Mesenchymal stem cell (in vitro differentiated cells and primary cell): Measurements from ENCODE around the gene TRIM24.

ENCODE experiments used
- DNase-seq: peaks from one replicate; pipeline ENCODE4 v3.0.0-alpha.2; 2013
- H2AFZ ChIP-seq: one replicate; pipeline ENCODE4 v1.6.1; 2013; ENCODE audit warnings: low read depth, mild to moderate bottlenecking, control low read depth, inconsistent platforms, low read length, moderate library complexity
- H2AK5ac ChIP-seq: 2 replicates; pipeline ENCODE4 v1.6.1; 2013; ENCODE audit warnings: low read length, moderate library complexity, mild to moderate bottlenecking, inconsistent platforms; ENCODE audit not compliant: severe bottlenecking
- H2BK120ac ChIP-seq: one replicate; pipeline ENCODE4 v1.6.1; 2013; ENCODE audit warnings: low read depth, mild to moderate bottlenecking, inconsistent platforms, low read length, moderate library complexity
- H2BK12ac ChIP-seq, 2 experiments: one replicate each; pipeline ENCODE4 v1.6.1; 2013; ENCODE audit warnings: inconsistent platforms in 2 of 2, low read length in 2 of 2, mild to moderate bottlenecking in 2 of 2, moderate library complexity in 2 of 2, control low read depth in 1 of 2
- H2BK15ac ChIP-seq: one replicate; pipeline ENCODE4 v1.6.1; 2013; ENCODE audit warnings: mild to moderate bottlenecking, low read depth, inconsistent platforms; ENCODE audit not compliant: poor library complexity, severe bottlenecking
- H2BK5ac ChIP-seq: 2 replicates; pipeline ENCODE4 v1.6.1; 2013; ENCODE audit warnings: low read depth, mild to moderate bottlenecking, low read length, control low read depth, inconsistent platforms; ENCODE audit not compliant: poor library complexity, severe bottlenecking
- H3K14ac ChIP-seq, 2 experiments: one replicate each; pipeline ENCODE4 v1.6.1; 2013; ENCODE audit warnings: inconsistent platforms in 2 of 2, low read length in 2 of 2, control low read depth in 1 of 2, mild to moderate bottlenecking in 1 of 2, moderate library complexity in 1 of 2
- H3K18ac ChIP-seq, 2 experiments: one replicate each; pipeline ENCODE4 v1.6.1; 2013; ENCODE audit warnings: inconsistent platforms in 2 of 2, low read length in 2 of 2, control low read depth in 1 of 2, low read depth in 1 of 2, mild to moderate bottlenecking in 1 of 2
- H3K23ac ChIP-seq, 2 experiments: one replicate each; pipeline ENCODE4 v1.6.1; 2013; ENCODE audit warnings: inconsistent platforms in 2 of 2, low read length in 2 of 2, mild to moderate bottlenecking in 2 of 2, moderate library complexity in 2 of 2, control low read depth in 1 of 2
- H3K27ac ChIP-seq: 2 replicates; pipeline ENCODE4 v1.5.1; 2013; ENCODE audit warnings: mild to moderate bottlenecking, moderate library complexity, low read length, control low read depth, inconsistent platforms; ENCODE audit not compliant: poor library complexity, severe bottlenecking
- H3K27me3 ChIP-seq, 2 experiments: 2 replicates each; pipeline versions ENCODE4 v1.6.1 to v1.7.0; 2013; ENCODE audit warnings: low read length in 2 of 2, mild to moderate bottlenecking in 2 of 2, moderate library complexity in 2 of 2, control low read depth in 1 of 2, inconsistent platforms in 1 of 2; ENCODE audit not compliant: control insufficient read depth in 1 of 2, insufficient read depth in 1 of 2
- H3K36me3 ChIP-seq, 2 experiments: 2 replicates each; pipeline versions ENCODE4 v1.6.1 to v1.7.0; 2013; ENCODE audit warnings: low read length in 2 of 2, control low read depth in 1 of 2, inconsistent platforms in 1 of 2, low read depth in 1 of 2, mild to moderate bottlenecking in 1 of 2; ENCODE audit not compliant: insufficient read depth in 2 of 2, control insufficient read depth in 1 of 2
- H3K4ac ChIP-seq, 2 experiments: one replicate each; pipeline ENCODE4 v1.6.1; 2013; ENCODE audit warnings: inconsistent platforms in 2 of 2, low read length in 2 of 2, mild to moderate bottlenecking in 2 of 2, moderate library complexity in 2 of 2, control low read depth in 1 of 2, low read depth in 1 of 2
- H3K4me1 ChIP-seq: 2 replicates; pipeline ENCODE4 v1.6.1; 2013; ENCODE audit warnings: low read depth, low read length, control low read depth; ENCODE audit not compliant: control insufficient read depth, insufficient read depth
- H3K4me2 ChIP-seq: 2 replicates; pipeline ENCODE4 v1.6.1; 2013; ENCODE audit warnings: low read length, mild to moderate bottlenecking, inconsistent platforms; ENCODE audit not compliant: poor library complexity, severe bottlenecking
- H3K4me3 ChIP-seq, 2 experiments: 2 replicates each; pipeline versions ENCODE4 v1.5.1 to v1.7.0; 2013; ENCODE audit warnings: low read length in 2 of 2, mild to moderate bottlenecking in 2 of 2, control low read depth in 1 of 2, low read depth in 1 of 2; ENCODE audit not compliant: insufficient read depth in 1 of 2
- H3K79me1 ChIP-seq: replicated peaks from 2 replicates; pipeline ENCODE4 v1.6.1; 2013; ENCODE audit warnings: mild to moderate bottlenecking, control low read depth, low read length, inconsistent platforms; ENCODE audit not compliant: poor library complexity, severe bottlenecking
- H3K9ac ChIP-seq: 2 replicates; pipeline ENCODE4 v1.7.0; 2013; ENCODE audit warnings: mild to moderate bottlenecking, low read length, moderate library complexity
- H3K9me3 ChIP-seq: 2 replicates; pipeline ENCODE4 v1.7.0; 2013; ENCODE audit warnings: mild to moderate bottlenecking, low read length; ENCODE audit not compliant: control insufficient read depth
- H4K8ac ChIP-seq: one replicate; pipeline ENCODE4 v1.6.1; 2013; ENCODE audit warnings: inconsistent platforms, mild to moderate bottlenecking, low read length, moderate library complexity
- H4K91ac ChIP-seq: one replicate; pipeline ENCODE4 v1.6.1; 2013; ENCODE audit warnings: mild to moderate bottlenecking, low read length, inconsistent platforms
- WGBS: methylation state at CpG from one replicate; pipeline ENCODE4 v1.1.7; 2013; ENCODE audit warnings: mixed read lengths; 5-methylcytosine and 5-hydroxymethylcytosine counted together

The TRIM24 gene

GRCh38 chr7:138538997-138539644, 79.1 kb downstream of the TRIM24 start:
- WGBS, result 100% methylated on average over 1 of the region's 2 CpGs
- H3K27ac ChIP-seq, result no peak overlapping the region
- H3K4me3 ChIP-seq, result no peak overlapping the region
- no peak overlapping the region for H3K14ac ChIP-seq
- no peak overlapping the region for H4K8ac ChIP-seq
- no peak overlapping the region for H3K9ac ChIP-seq
- H4K91ac ChIP-seq, result no peak overlapping the region
- H2BK5ac ChIP-seq, result no peak overlapping the region
- peaks cover 22% of the 10 kb centered on the region for H3K79me1 ChIP-seq
- peak overlapping the region in 1 of 2 experiments; percentile 2 for H3K18ac ChIP-seq
- no peaks in the 10 kb centered on the region for H3K27me3 ChIP-seq
- DNase-seq, result no peak
- H3K4ac ChIP-seq, result no peak overlapping the region
- H2BK120ac ChIP-seq, result no peak overlapping the region
- H2AK5ac ChIP-seq, result no peak overlapping the region
- H2BK12ac ChIP-seq, result no peak overlapping the region
- no peaks in the 10 kb centered on the region for H3K4me1 ChIP-seq
- H3K36me3 ChIP-seq, result peaks cover 23 to 50% of the 10 kb centered on the region in 2 experiments
- no peak overlapping the region for H2AFZ ChIP-seq
- no peak overlapping the region for H2BK15ac ChIP-seq
- no peak overlapping the region for H3K23ac ChIP-seq
- no peak overlapping the region for H3K4me2 ChIP-seq
- H3K9me3 ChIP-seq, result no peaks in the 10 kb centered on the region

- Histone ChIP-seq H3K79me1 (peaks cover 25% of the 10 kb centered on the region), H3K18ac (no peak overlapping the region), H3K36me3 (peaks cover 16 to 57% of the 10 kb centered on the region in 2 experiments), H2AK5ac (no peak overlapping the region), H3K27me3 (no peaks in the 10 kb centered on the region), H3K4me3 (no peak overlapping the region), H2BK120ac (no peak overlapping the region), H3K9me3 (peaks cover 3% of the 10 kb centered on the region), H2BK5ac (no peak overlapping the region), H2BK15ac (no peak overlapping the region), H4K91ac (no peak overlapping the region), H3K4ac (no peak overlapping the region), H3K23ac (no peak overlapping the region), H2BK12ac (no peak overlapping the region), H3K4me2 (no peak overlapping the region), H3K14ac (no peak overlapping the region), H3K27ac (no peak overlapping the region), H2AFZ (no peak overlapping the region), H3K4me1 (no peaks in the 10 kb centered on the region), H4K8ac (no peak overlapping the region), H3K9ac (no peak overlapping the region)
- no peak for DNase-seq
- WGBS, result 100% methylated on average over 1 of the region's 2 CpGs
Measured at GRCh38 chr7:138542183-138542582, 82.1 kb downstream of the TRIM24 start.

- H3K4me3 ChIP-seq, result no peak overlapping the region
- no peak overlapping the region for H3K4ac ChIP-seq
- H3K14ac ChIP-seq, result no peak overlapping the region
- H3K9me3 ChIP-seq, result peaks cover 3% of the 10 kb centered on the region
- H3K27me3 ChIP-seq, result no peaks in the 10 kb centered on the region
- whole genome bisulfite sequencing, result 92% methylated on average over 2 of the region's 2 CpGs
- H3K79me1 ChIP-seq, result peaks cover 29% of the 10 kb centered on the region
- H2BK15ac ChIP-seq, result no peak overlapping the region
- H2AFZ ChIP-seq, result no peak overlapping the region
- no peak overlapping the region for H2AK5ac ChIP-seq
- no peak overlapping the region for H3K23ac ChIP-seq
- no peaks in the 10 kb centered on the region for H3K4me1 ChIP-seq
- H3K36me3 ChIP-seq, result peaks cover 19 to 45% of the 10 kb centered on the region in 2 experiments
- H2BK12ac ChIP-seq, result no peak overlapping the region
- no peak overlapping the region for H4K8ac ChIP-seq
- no peak overlapping the region for H2BK5ac ChIP-seq
- no peak overlapping the region for H3K18ac ChIP-seq
- H4K91ac ChIP-seq, result no peak overlapping the region
- no peak for DNase-seq
- H3K4me2 ChIP-seq, result no peak overlapping the region
- H2BK120ac ChIP-seq, result no peak overlapping the region
- no peak overlapping the region for H3K27ac ChIP-seq
- H3K9ac ChIP-seq, result no peak overlapping the region
Measured at GRCh38 chr7:138543739-138544138, 83.7 kb downstream of the TRIM24 start.

GRCh38 chr7:138545123-138545522, 85.1 kb downstream of the TRIM24 start:
- H3K27me3 ChIP-seq, result no peaks in the 10 kb centered on the region
- no peak overlapping the region for H3K4me3 ChIP-seq
- no peak overlapping the region for H2BK12ac ChIP-seq
- no peaks in the 10 kb centered on the region for H3K4me1 ChIP-seq
- 76% methylated on average over 5 of the region's 6 CpGs for WGBS
- H2BK120ac ChIP-seq, result no peak overlapping the region
- H3K14ac ChIP-seq, result no peak overlapping the region
- no peak for DNase-seq
- peaks cover 15 to 33% of the 10 kb centered on the region in 2 experiments for H3K36me3 ChIP-seq
- H3K79me1 ChIP-seq, result peaks cover 32% of the 10 kb centered on the region
- H3K4me2 ChIP-seq, result no peak overlapping the region
- no peak overlapping the region for H3K4ac ChIP-seq
- H3K18ac ChIP-seq, result no peak overlapping the region
- no peak overlapping the region for H4K8ac ChIP-seq
- no peak overlapping the region for H3K9ac ChIP-seq
- no peak overlapping the region for H4K91ac ChIP-seq
- H2AK5ac ChIP-seq, result no peak overlapping the region
- peaks cover 3% of the 10 kb centered on the region for H3K9me3 ChIP-seq
- H2BK5ac ChIP-seq, result no peak overlapping the region
- H3K23ac ChIP-seq, result no peak overlapping the region
- no peak overlapping the region for H3K27ac ChIP-seq
- no peak overlapping the region for H2AFZ ChIP-seq
- H2BK15ac ChIP-seq, result no peak overlapping the region
